DOHH2 (cell line): ENCODE data around the gene DDAH2.

Experiments
- H3F3A ChIP-seq: fragments of 200-600 bp; sonication (generic), shearing (Covaris generic); 2 replicates; pipeline ENCODE4 v1.6.0; 2016; ENCODE audit warnings: antibody characterized with exemption, mild to moderate bottlenecking; ENCODE audit not compliant: control insufficient read depth, insufficient read depth
- H3K27ac ChIP-seq: fragments of 200-600 bp; sonication (generic); 2 replicates; pipeline ENCODE4 v1.5.1; 2014; ENCODE audit warnings: low read depth, mild to moderate bottlenecking, low read length, moderate library complexity
- H3K27me3 ChIP-seq: fragments of 200-600 bp; sonication (generic); 2 replicates; pipeline ENCODE4 v1.6.1; 2014; ENCODE audit warnings: mild to moderate bottlenecking, low read length, mixed read lengths; ENCODE audit not compliant: control insufficient read depth
- H3K36me3 ChIP-seq: fragments of 200-600 bp; sonication (generic); 2 replicates; pipeline ENCODE4 v1.6.1; 2014; ENCODE audit warnings: mild to moderate bottlenecking, low read length, moderate library complexity, mixed read lengths; ENCODE audit not compliant: control insufficient read depth
- H3K4me1 ChIP-seq: fragments of 200-600 bp; sonication (generic); 2 replicates; pipeline ENCODE4 v1.6.1; 2014; ENCODE audit warnings: mild to moderate bottlenecking, low read length, mixed read lengths; ENCODE audit not compliant: control insufficient read depth
- H3K4me2 ChIP-seq: fragments of 200-600 bp; sonication (generic); 2 replicates; pipeline ENCODE4 v1.6.0; 2014; ENCODE audit warnings: mild to moderate bottlenecking, low read length, moderate library complexity
- H3K4me3 ChIP-seq: fragments of 200-600 bp; sonication (generic); 2 replicates; pipeline ENCODE4 v1.5.1; 2014; ENCODE audit warnings: mild to moderate bottlenecking, low read length, mixed read lengths
- H3K79me2 ChIP-seq: fragments of 200-600 bp; sonication (generic); 2 replicates; pipeline ENCODE4 v1.6.1; 2014; ENCODE audit warnings: mild to moderate bottlenecking, low read length, mixed read lengths; ENCODE audit not compliant: control insufficient read depth
- H3K9me2 ChIP-seq: fragments of 200-600 bp; sonication (generic); replicated peaks from 2 replicates; pipeline ENCODE4 v1.6.1; 2014; ENCODE audit warnings: mild to moderate bottlenecking, low read length, mixed read lengths; ENCODE audit not compliant: control insufficient read depth
- H3K9me3 ChIP-seq: fragments of 200-600 bp; sonication (generic); 2 replicates; pipeline ENCODE4 v1.6.1; 2014; ENCODE audit warnings: antibody characterized with exemption, low read length, mixed read lengths; ENCODE audit not compliant: control insufficient read depth, insufficient read depth
- H4K20me1 ChIP-seq: fragments of 200-600 bp; sonication (generic); 2 replicates; pipeline ENCODE4 v1.6.0; 2014; ENCODE audit warnings: low read depth, mild to moderate bottlenecking, antibody characterized with exemption, low read length, moderate library complexity; ENCODE audit not compliant: control insufficient read depth, insufficient read depth
- CTCF ChIP-seq: fragments of 200-600 bp; sonication (generic); IDR thresholded peaks from one replicate; pipeline ENCODE4 v1.5.1; 2014; ENCODE audit warnings: antibody characterized with exemption, mild to moderate bottlenecking, low read depth, low read length; ENCODE audit not compliant: poor library complexity, severe bottlenecking
- EZH2phosphoT487 ChIP-seq: fragments of 200-600 bp; sonication (generic); IDR thresholded peaks from 2 replicates; pipeline ENCODE4 v1.6.1; 2017; ENCODE audit warnings: borderline replicate concordance, mild to moderate bottlenecking, antibody characterized with exemption, low read length, moderate library complexity, mixed read lengths

DDAH2 gene

GRCh38 chr6:31776989-31777666 is 48.0 kb upstream of the DDAH2 start, which contains the start of gene VWA7:
TSS of gene VWA7 (minus strand) at chr6:31777328. CDS start at chr6:31776779, 549 bp downstream.
- H3K27ac ChIP-seq, result no peak within 1 kb of the TSS
- H3K4me2 ChIP-seq, result peak within 1 kb of the TSS; percentile 43
- no peaks in the 10 kb centered on the region for H3K9me3 ChIP-seq

GRCh38 chr6:31776485-31776988 is 47.4 kb upstream of the DDAH2 start:
- TF ChIP-seq CTCF (no peak), EZH2phosphoT487 (no peak)
- peaks cover 17% of the 10 kb centered on the region for H3K4me1 ChIP-seq
- peaks cover 38% of the 10 kb centered on the region for H3K36me3 ChIP-seq
- no peaks in the 10 kb centered on the region for H3K79me2 ChIP-seq
- no peaks in the 10 kb centered on the region for H3K9me2 ChIP-seq
- no peaks in the 10 kb centered on the region for H3K9me3 ChIP-seq
- H3F3A ChIP-seq, result no peaks in the 10 kb centered on the region
- no peak overlapping the region for H3K27ac ChIP-seq
- H3K4me2 ChIP-seq, result peak overlapping the region; percentile 43
- peak overlapping the region; percentile 19; the same call in 1 of the 2 replicates for H3K4me3 ChIP-seq
- H3K27me3 ChIP-seq, result no peaks in the 10 kb centered on the region
- H4K20me1 ChIP-seq, result no peaks in the 10 kb centered on the region

More at GRCh38 chr6:31776989-31777666, 48.0 kb upstream of the DDAH2 start, which contains the start of gene VWA7:
- Histone ChIP-seq H3K79me2 (no peaks in the 10 kb centered on the region), H3K27me3 (no peaks in the 10 kb centered on the region), H3K36me3 (peaks cover 44% of the 10 kb centered on the region), H4K20me1 (no peaks in the 10 kb centered on the region), H3F3A (no peaks in the 10 kb centered on the region), H3K9me2 (no peaks in the 10 kb centered on the region), H3K4me1 (peaks cover 17% of the 10 kb centered on the region), H3K4me3 (peak within 1 kb of the TSS; percentile 19; the same call in 1 of the 2 replicates)
- TF ChIP-seq CTCF (no peak), EZH2phosphoT487 (no peak)

GRCh38 chr6:31775633-31776484 is 46.8 kb upstream of the DDAH2 start:
- no peaks in the 10 kb centered on the region for H4K20me1 ChIP-seq
- no peaks in the 10 kb centered on the region for H3F3A ChIP-seq
- H3K36me3 ChIP-seq, result peaks cover 31% of the 10 kb centered on the region
- no peaks in the 10 kb centered on the region for H3K9me3 ChIP-seq
- H3K27ac ChIP-seq, result no peak overlapping the region
- H3K4me3 ChIP-seq, result no peak overlapping the region
- H3K27me3 ChIP-seq, result no peaks in the 10 kb centered on the region
- no peaks in the 10 kb centered on the region for H3K79me2 ChIP-seq
- TF ChIP-seq CTCF (no peak), EZH2phosphoT487 (no peak)
- H3K4me1 ChIP-seq, result peaks cover 17% of the 10 kb centered on the region
- no peak overlapping the region for H3K4me2 ChIP-seq
- no peaks in the 10 kb centered on the region for H3K9me2 ChIP-seq
